HG02884 (cell line): ENCODE results near the gene PTPN6.

Source experiments
- ATAC-seq: cut with Tn5 transposase; IDR thresholded peaks from one replicate; pipeline ENCODE4 v1.9.1; 2021; ENCODE audit warnings: mild to moderate bottlenecking, moderate library complexity; ENCODE audit not compliant: unreplicated experiment

Gene PTPN6

DNA sequence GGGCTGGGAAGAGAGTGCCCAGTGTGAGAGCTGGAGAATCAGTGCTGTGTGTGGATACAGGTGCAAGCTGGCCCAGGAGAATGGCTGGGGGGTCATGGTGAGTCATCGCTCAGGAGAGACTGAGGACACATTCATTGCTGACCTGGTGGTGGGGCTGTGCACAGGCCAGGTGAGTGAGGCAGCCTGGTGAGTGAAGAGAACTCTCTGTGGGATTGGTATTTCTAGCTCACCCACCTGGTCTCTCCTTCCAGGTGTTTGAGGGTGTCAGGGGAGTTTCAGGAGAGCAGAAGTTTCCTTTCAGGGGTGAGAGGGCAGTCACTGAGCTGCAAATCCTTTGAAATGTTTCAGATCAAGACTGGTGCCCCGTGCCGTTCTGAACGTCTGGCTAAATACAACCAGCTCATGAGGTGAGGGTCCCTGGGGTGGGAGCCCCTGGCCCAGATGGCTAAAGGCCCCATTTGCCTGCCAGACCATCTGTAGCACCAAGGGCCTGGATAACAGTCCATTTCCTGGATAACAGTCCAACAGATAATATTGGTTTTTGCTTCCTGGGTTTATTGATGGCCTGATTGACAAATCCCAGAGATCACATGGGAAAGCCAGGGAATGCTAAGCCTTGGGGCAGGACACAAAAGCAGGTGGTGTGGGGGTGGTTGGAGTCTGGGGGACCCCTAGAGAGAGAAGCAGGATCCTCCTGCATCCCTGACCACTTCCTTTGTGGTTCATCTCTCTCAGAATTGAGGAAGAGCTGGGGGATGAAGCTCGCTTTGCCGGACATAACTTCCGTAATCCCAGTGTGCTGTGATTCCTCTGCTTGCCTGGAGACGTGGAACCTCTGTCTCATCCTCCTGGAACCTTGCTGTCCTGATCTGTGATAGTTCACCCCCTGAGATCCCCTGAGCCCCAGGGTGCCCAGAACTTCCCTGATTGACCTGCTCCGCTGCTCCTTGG lies 28.9 kb upstream of the PTPN6 start:
- no peak for ATAC-seq

- no peak for ATAC-seq
Observed at GRCh38 chr12:6923003-6923732, 28.0 kb upstream of the PTPN6 start.

DNA sequence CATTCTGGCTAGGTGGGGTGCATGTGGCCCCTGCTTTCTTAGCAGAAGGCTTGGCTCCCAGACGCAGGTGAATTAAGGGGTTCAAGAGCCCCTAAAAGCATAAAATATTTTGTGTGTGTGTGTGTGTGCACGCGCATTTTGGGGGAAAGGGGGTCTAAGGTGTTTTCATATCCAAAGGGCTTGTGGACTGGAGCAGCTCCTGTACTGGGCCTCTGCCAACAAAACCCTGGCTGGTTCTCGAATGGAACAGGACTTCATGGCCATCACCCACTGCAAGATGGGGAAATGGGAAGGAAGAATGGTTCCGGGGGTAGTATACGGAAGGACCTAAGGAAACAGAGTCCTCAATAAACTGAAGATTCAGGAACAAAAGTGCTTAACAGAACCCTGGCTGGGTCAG lies 27.3 kb upstream of the PTPN6 start:
- no peak for ATAC-seq

GRCh38 chr12:6925239-6925539 lies 26.0 kb upstream of the PTPN6 start:
- no peak for ATAC-seq

DNA sequence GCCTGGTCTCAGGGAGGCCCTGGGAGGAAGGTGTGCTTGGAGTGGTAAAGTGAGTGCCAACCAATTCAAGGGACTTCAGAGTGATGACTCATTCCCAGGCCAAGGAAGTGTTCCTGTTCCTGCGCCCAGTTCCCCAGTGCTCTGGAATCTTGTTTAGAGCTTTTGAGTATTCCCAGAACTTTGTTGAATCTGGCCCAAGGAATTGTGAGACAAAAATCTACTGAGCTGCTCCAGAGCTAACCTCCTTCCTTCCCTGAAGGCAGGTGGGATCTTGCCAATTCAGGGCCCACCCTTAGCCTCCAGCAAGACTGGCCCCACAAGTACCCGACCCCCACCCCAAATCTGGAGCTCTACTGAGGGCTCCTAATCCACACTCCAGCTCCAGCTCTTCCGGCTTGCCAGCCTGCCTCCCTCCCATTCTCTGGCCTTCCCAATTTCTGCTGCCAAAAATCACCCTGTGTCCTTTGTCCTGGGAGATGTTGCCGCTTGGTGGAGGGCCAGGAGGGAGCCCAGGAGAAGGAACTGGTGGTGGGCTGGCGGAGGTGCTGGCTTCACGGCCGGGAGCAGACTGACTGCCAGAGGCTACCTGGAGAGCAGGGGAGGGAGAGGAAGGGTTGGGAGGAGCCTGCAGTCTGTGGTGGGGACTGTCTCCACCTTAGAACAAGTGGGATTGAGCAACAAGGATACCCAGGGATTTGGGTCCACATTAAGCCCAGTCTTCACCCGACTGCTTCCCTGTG lies 25.4 kb upstream of the PTPN6 start:
- no peak for ATAC-seq

GRCh38 chr12:6927379-6928021 lies 23.7 kb upstream of the PTPN6 start, which contains the start of gene ATN1:
ATN1 (plus strand) TSS chr12:6927959; CDS start chr12:6934002, 6,043 bp downstream.
- no peak for ATAC-seq

- ATAC-seq: no peak
Observed at GRCh38 chr12:6928022-6928702, 23.0 kb upstream of the PTPN6 start.

DNA sequence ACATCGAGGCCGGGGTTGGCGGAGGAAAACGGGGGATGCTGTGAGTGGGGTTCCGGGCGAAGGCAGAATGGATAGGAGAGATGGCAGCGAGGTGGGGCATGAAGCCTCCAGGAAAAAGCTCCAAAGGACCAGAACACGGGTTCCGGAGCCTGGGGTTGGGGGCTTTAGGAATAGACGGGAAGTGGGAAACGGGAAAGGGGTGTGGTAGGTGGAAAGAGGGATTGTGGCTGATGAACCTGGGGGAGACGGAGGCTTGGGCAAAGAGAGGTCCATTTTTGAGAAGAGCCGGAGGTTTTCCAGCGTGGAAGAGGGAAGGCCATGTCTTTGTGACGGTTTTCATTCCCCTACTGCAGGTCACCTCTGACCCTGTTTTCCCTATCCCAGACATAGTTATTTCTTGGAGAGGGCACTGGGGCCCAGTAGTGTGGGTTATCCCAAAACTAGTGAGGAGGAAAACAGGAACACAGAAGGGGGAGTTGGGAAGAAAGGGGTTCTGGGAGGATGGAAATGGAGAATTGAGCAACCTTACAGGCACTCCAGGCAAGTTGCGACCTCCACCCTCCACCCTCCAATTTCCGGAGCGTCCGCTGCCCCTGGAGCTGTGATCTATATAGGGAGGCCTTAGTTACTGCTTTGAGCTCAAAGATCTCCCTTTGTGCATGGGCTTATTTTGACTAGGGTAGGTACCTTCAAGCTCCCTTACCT lies 22.3 kb upstream of the PTPN6 start:
- no peak for ATAC-seq

DNA sequence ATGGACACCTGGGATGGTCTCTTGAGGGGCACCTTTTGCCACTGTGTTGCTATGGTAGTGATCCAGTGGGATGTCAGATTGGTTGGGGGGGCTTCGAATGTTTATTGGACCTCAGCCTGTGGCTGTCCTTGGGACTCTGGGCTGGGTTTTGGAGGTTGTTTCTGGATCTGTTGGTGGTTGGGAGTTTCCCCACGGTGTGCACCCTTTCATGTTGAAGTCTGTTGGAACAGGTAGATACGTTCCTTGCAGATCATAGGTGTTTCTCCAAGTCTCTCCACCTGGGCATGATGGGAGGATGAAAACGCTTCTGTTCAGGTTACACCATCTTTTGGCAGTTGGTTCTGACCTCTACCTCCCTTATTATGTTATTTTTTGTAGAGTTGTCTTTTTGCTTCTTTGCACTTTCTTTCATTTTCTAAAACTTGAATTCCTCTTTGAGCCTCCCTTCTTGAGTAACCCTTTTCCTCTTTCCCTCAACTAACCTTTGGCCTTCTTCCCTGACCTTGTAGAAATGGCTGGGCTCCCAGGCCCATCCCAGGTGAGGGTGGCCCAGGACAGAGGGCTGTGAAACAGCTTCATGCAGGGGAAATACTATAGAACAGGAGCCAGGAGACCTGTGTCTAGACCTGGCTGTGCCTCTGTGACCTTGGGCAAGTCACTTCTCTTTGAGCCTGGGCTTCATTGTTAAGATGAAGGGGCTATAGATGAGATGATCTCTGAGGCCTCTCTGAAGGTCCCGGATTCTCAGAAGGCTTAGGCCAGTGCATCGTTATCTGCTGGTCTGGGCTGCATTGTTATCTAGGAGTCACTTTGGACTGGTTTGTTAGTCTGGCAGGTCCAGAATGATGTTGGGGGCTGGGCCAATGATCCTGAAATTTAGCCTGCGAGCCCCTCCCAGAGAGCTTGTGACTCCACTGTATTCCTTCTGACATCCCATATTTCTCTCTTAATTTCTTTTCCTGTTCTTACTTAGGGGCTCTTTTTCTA lies 21.4 kb upstream of the PTPN6 start:
- no peak for ATAC-seq

DNA sequence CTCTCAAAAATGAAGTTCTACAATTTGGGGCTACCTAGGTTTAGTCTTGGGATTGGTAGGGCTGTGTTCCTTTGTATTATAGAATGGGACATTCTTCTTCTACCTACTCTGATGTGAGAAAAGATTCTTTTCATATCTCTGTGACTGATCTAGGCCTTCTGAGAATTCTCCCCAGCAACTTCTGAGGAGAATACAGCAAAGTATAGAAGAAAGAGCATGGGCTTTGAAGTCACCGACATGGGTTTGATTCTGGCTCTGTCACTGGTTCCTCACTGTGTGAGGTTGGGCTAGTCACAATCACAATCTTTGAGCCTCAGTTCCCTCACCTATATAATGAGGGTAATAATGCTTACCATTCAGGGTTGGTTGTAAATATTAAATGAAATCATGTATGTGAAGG lies 18.4 kb upstream of the PTPN6 start:
- no peak for ATAC-seq

- no peak for ATAC-seq
Observed at GRCh38 chr12:6934110-6934509, 17.0 kb upstream of the PTPN6 start.

- no peak for ATAC-seq
Observed at GRCh38 chr12:6935371-6936193, 15.6 kb upstream of the PTPN6 start.

DNA sequence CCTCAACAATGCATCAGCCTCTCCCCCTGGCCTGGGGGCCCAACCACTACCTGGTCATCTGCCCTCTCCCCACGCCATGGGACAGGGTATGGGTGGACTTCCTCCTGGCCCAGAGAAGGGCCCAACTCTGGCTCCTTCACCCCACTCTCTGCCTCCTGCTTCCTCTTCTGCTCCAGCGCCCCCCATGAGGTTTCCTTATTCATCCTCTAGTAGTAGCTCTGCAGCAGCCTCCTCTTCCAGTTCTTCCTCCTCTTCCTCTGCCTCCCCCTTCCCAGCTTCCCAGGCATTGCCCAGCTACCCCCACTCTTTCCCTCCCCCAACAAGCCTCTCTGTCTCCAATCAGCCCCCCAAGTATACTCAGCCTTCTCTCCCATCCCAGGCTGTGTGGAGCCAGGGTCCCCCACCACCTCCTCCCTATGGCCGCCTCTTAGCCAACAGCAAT lies 14.9 kb upstream of the PTPN6 start:
- ATAC-seq: no peak

DNA sequence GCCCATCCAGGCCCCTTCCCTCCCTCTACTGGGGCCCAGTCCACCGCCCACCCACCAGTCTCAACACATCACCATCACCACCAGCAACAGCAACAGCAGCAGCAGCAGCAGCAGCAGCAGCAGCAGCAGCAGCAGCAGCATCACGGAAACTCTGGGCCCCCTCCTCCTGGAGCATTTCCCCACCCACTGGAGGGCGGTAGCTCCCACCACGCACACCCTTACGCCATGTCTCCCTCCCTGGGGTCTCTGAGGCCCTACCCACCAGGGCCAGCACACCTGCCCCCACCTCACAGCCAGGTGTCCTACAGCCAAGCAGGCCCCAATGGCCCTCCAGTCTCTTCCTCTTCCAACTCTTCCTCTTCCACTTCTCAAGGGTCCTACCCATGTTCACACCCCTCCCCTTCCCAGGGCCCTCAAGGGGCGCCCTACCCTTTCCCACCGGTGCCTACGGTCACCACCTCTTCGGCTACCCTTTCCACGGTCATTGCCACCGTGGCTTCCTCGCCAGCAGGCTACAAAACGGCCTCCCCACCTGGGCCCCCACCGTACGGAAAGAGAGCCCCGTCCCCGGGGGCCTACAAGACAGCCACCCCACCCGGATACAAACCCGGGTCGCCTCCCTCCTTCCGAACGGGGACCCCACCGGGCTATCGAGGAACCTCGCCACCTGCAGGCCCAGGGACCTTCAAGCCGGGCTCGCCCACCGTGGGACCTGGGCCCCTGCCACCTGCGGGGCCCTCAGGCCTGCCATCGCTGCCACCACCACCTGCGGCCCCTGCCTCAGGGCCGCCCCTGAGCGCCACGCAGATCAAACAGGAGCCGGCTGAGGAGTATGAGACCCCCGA lies 14.3 kb upstream of the PTPN6 start:
- ATAC-seq: no peak

DNA sequence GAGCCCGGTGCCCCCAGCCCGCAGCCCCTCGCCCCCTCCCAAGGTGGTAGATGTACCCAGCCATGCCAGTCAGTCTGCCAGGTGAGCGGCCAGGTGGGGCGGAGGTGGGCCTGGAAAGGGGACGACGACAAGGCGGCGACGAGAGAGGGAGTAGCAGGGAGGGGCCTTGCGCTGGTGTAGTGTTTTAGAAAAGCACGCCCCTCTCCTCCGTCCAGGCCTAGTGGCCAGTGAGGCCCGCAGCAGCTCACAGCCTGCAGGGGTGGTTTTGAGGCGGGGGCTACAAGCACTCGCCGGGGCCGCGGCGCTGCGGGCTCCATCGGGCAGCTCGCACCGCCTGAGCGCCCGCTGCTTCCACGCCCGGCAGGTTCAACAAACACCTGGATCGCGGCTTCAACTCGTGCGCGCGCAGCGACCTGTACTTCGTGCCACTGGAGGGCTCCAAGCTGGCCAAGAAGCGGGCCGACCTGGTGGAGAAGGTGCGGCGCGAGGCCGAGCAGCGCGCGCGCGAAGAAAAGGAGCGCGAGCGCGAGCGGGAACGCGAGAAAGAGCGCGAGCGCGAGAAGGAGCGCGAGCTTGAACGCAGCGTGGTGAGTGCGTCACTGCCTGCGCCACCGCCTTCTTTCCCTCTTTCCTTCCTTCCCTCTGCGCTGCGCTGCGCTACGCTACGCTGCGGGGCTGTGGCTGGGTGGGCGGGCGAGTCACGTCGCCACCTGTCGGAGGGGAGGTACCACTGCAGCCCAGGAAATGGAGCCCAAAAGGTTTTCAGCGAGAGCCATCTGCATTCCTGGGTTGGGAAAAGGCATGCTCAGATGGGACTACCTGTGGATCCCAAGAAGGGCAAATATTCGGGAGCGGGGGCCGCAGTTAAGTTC lies 13.4 kb upstream of the PTPN6 start:
- peak; percentile 89 for ATAC-seq
